Measurements from ENCODE around the gene SLC16A8.

- TF ChIP-seq CTCF (IDR thresholded peaks at IDR 0.05) (no peak), EZH2 (IDR thresholded peaks at IDR 0.05; ENCODE audit: borderline replicate concordance, insufficient read depth, low read depth, low read length, poor library complexity, severe bottlenecking) (no peak)
Measured at GRCh38 chr22:38087855-38088254, 3.9 kb upstream of the SLC16A8 start.
